NCI-H187 (cell line): ENCODE data around the gene DRAXIN.

Experiments
- DNase-seq, 2 experiments: peaks; one replicate each; lab custom pipeline; 2025; lab: John Stamatoyannopoulos, UW

Gene DRAXIN

GRCh38 chr1:11654939-11655808 is 36.3 kb upstream of the DRAXIN start:
- no peak for DNase-seq

- DNase-seq, result no peak
Measured at GRCh38 chr1:11657654-11658053, 33.9 kb upstream of the DRAXIN start.

- DNase-seq, result no peak
Measured at GRCh38 chr1:11658542-11658941, 33.0 kb upstream of the DRAXIN start.

- DNase-seq, result no peak
Measured at GRCh38 chr1:11659748-11660147, 31.8 kb upstream of the DRAXIN start.

GRCh38 chr1:11661103-11661502 is 30.4 kb upstream of the DRAXIN start:
- DNase-seq, result no peak

GRCh38 chr1:11664336-11665065 is 27.0 kb upstream of the DRAXIN start:
- DNase-seq, result no peak

- DNase-seq, result no peak
Measured at GRCh38 chr1:11668516-11668915, 23.0 kb upstream of the DRAXIN start.

- no peak for DNase-seq
Measured at GRCh38 chr1:11670747-11671146, 20.8 kb upstream of the DRAXIN start.

- no peak for DNase-seq
Measured at GRCh38 chr1:11671205-11671543, 20.3 kb upstream of the DRAXIN start.

- DNase-seq, result no peak
Measured at GRCh38 chr1:11671544-11672286, 19.8 kb upstream of the DRAXIN start.

GRCh38 chr1:11673089-11673769 is 18.3 kb upstream of the DRAXIN start:
- DNase-seq, result no peak

- DNase-seq, result no peak
Measured at GRCh38 chr1:11674488-11674887, 17.0 kb upstream of the DRAXIN start.

- DNase-seq, result no peak
Measured at GRCh38 chr1:11675325-11675724, 16.2 kb upstream of the DRAXIN start.

GRCh38 chr1:11676386-11677103 is 15.0 kb upstream of the DRAXIN start:
- DNase-seq, result no peak

- no peak for DNase-seq
Measured at GRCh38 chr1:11678442-11678841, 13.1 kb upstream of the DRAXIN start.

GRCh38 chr1:11680270-11681070 is 11.0 kb upstream of the DRAXIN start:
- DNase-seq, result no peak

GRCh38 chr1:11681071-11681771 is 10.3 kb upstream of the DRAXIN start, which contains the start of gene MAD2L2:
Gene MAD2L2, minus strand, starts transcription at chr1:11681148. Its CDS starts 547 bp downstream, at chr1:11680601.
- peak; percentile 60 to 83 for DNase-seq

GRCh38 chr1:11682287-11682771 is 9.2 kb upstream of the DRAXIN start:
- no peak for DNase-seq

- no peak for DNase-seq
Measured at GRCh38 chr1:11682799-11683198, 8.7 kb upstream of the DRAXIN start.

GRCh38 chr1:11684070-11684469 is 7.4 kb upstream of the DRAXIN start:
- no peak for DNase-seq
